SU-DHL-6 (cell line): ENCODE measurements around the gene TDRD5.

Experiments
- CTCF ChIP-seq: fragments of 200-600 bp; sonication (generic); IDR thresholded peaks from one replicate; pipeline ENCODE4 v1.5.1; 2017; ENCODE audit warnings: antibody characterized with exemption, mild to moderate bottlenecking, low read length, moderate library complexity; ENCODE audit not compliant: insufficient read depth, poor library complexity, severe bottlenecking
- EZH2phosphoT487 ChIP-seq: fragments of 200-600 bp; sonication (generic), shearing (Covaris generic); conservative IDR thresholded peaks from 2 replicates; pipeline ENCODE4 v1.6.1; 2018; ENCODE audit warnings: mild to moderate bottlenecking, antibody characterized with exemption, low read length, moderate library complexity, mixed read lengths

GRCh38 chr1:179590671-179591070 is 961 bp upstream of the TDRD5 start:
- TF ChIP-seq EZH2phosphoT487, result no peak
- TF ChIP-seq CTCF, result no peak
